Uterus (tissue), 2 donors: ENCODE results near the gene NOTUM.

Experiments used
- POLR2A ChIP-seq, 2 donors: fragments of 450-650 bp; IDR thresholded peaks; one replicate each; pipeline ENCODE4 v1.6.1; 2016; ENCODE audit warnings: antibody characterized with exemption in 2 of 2, mild to moderate bottlenecking in 1 of 2, moderate library complexity in 1 of 2
- TF ChIP-seq, protein P1 (sequence below), 4 experiments: fragments of 200-600 bp in 2 of 4; fragments of 450-650 bp in 2 of 4; sonication (generic) in 2 of 4; IDR thresholded peaks; one replicate each; pipeline ENCODE4 v1.5.1; 2016 to 2019; ENCODE audit warnings: antibody characterized with exemption in 4 of 4, mild to moderate bottlenecking in 2 of 4, moderate library complexity in 1 of 4

DNA sequence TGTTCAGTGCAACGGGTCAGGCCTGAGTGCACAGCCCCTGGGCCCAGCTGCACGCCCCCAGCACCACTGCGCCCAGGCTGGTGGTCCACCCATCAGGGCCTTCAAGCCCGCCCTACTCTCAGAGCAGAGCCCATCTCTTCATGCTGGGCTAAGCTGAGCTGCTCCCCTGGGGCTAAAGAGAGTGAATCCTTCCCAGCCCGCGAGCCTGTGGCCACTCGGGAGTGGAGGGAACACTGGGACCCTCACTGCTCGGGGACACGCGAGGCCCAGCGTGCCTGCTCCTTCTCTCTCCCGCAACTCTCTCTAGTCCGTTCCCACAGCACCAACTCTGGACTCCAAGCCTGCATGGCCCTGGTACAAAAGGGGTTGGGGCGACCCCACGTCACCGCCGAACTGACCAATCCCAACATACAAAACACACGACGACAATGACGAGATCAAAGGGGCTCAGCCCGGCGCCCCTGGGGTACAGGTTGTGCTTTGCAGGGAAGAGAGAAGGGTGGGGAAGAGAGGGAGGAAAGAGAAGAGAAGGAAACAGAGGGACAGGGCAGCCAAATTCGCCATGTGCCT, 38.9 kb downstream of the NOTUM start:
- no peak for TF ChIP-seq POLR2A (IDR thresholded peaks at IDR 0.05)
- TF ChIP-seq, protein P1, sequence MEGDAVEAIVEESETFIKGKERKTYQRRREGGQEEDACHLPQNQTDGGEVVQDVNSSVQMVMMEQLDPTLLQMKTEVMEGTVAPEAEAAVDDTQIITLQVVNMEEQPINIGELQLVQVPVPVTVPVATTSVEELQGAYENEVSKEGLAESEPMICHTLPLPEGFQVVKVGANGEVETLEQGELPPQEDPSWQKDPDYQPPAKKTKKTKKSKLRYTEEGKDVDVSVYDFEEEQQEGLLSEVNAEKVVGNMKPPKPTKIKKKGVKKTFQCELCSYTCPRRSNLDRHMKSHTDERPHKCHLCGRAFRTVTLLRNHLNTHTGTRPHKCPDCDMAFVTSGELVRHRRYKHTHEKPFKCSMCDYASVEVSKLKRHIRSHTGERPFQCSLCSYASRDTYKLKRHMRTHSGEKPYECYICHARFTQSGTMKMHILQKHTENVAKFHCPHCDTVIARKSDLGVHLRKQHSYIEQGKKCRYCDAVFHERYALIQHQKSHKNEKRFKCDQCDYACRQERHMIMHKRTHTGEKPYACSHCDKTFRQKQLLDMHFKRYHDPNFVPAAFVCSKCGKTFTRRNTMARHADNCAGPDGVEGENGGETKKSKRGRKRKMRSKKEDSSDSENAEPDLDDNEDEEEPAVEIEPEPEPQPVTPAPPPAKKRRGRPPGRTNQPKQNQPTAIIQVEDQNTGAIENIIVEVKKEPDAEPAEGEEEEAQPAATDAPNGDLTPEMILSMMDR (IDR thresholded peaks at IDR 0.05), result no peak
